Tibial artery (tissue), 4 donors: Measurements from ENCODE around the gene PAK4.
A peak's percentile ranks its signal among the peaks of the same experiment; 100 is the strongest.

Experiments
- DNase-seq, 2 donors: peaks; one replicate each; pipeline ENCODE4 v3.0.0-alpha.2; 2019
- H3K27ac ChIP-seq, 2 donors: fragments of 200-600 bp; sonication (generic) in 1 of 2; 1 replicate in 1 of 2; 2 replicates in 1 of 2; pipeline ENCODE4 v1.5.1; 2018 to 2019; ENCODE audit warnings: mild to moderate bottlenecking in 1 of 2
- H3K27me3 ChIP-seq, 2 donors: fragments of 200-600 bp; sonication (generic) in 1 of 2; one replicate each; pipeline versions ENCODE4 v1.5.1 to v1.6.0; 2016 to 2019
- H3K36me3 ChIP-seq, 3 donors: fragments of 200-600 bp; sonication (generic) in 2 of 3; one replicate each; pipeline ENCODE4 v1.5.1; 2016 to 2019; ENCODE audit warnings: mild to moderate bottlenecking in 2 of 3
- H3K4me1 ChIP-seq, 4 donors: fragments of 200-600 bp; sonication (generic) in 2 of 4; 1 replicate in 3 of 4; 2 replicates in 1 of 4; pipeline ENCODE4 v1.5.1; 2016 to 2019
- H3K4me3 ChIP-seq, 2 donors: fragments of 200-600 bp; sonication (generic) in 1 of 2; 1 replicate in 1 of 2; 2 replicates in 1 of 2; pipeline ENCODE4 v1.5.1; 2018 to 2019; ENCODE audit warnings: mild to moderate bottlenecking in 2 of 2
- H3K9me3 ChIP-seq, 3 donors: fragments of 200-600 bp; sonication (generic) in 1 of 3; one replicate each; pipeline ENCODE4 v1.5.1; 2016 to 2019
- intact Hi-C: fragments of 100-400 bp; cut with DNase I; formaldehyde crosslinking; loops from one replicate; pipeline ENCODE4 v1.15.0; 2023; ENCODE audit warnings: low total_unique reads
- TF ChIP-seq, protein P1 (sequence below), 2 experiments: fragments of 200-600 bp in 1 of 2; fragments of 450-650 bp in 1 of 2; IDR thresholded peaks; one replicate each; pipeline ENCODE4 v1.5.1; 2017 to 2019; ENCODE audit warnings: antibody characterized with exemption in 2 of 2, mild to moderate bottlenecking in 1 of 2, moderate library complexity in 1 of 2

PAK4 gene

DNA sequence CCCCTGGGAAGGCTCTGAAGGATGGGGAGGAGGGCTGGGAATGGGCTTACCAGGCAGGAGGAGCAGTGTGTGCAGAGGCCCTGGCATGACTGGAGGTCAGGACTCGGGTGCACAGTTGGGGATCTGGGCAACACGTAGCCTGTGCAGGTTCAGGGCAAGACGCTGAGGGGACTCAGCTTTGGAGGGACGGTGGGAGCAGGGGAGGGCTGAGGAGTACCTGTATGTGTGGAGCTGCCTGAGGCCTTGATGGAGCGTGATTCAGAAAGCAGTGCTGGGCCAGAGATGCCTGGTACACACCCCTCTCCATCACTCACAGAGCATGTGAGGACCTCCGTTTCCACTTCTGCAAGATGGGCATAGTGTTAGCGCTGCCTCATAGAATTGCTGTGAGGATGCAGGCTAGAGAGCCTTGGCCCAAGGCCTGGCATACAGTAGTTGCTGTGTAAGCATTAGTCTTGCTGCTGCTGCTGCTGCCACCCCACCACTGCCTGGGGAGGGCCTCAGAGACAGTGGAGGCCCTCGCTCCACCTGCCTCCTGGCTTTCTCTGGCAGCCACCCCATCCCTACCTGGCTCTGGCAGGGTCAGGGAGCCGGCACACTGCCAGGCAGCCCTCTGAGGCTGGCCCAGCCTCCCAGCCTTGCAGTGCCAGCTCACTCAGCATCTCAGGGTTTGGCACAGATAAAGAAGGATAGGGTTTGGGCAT, 2.4 kb downstream of the PAK4 start:
- H3K4me1 ChIP-seq, result peaks cover 0 to 80% (median 50%) of the 10 kb centered on the region in 4 donors
- H3K4me3 ChIP-seq, result no peak overlapping the region
- H3K9me3 ChIP-seq, result no peaks in the 10 kb centered on the region
- DNase-seq, result no peak
- intact Hi-C loops, result loop anchor here (5.0 to 10.0 kb wide), 2 partner anchors 163 to 214 kb away; partner anchors contain the start of gene SAMD4B
- H3K36me3 ChIP-seq, result no peaks in the 10 kb centered on the region
- no peaks in the 10 kb centered on the region for H3K27me3 ChIP-seq
- TF ChIP-seq, protein P1, sequence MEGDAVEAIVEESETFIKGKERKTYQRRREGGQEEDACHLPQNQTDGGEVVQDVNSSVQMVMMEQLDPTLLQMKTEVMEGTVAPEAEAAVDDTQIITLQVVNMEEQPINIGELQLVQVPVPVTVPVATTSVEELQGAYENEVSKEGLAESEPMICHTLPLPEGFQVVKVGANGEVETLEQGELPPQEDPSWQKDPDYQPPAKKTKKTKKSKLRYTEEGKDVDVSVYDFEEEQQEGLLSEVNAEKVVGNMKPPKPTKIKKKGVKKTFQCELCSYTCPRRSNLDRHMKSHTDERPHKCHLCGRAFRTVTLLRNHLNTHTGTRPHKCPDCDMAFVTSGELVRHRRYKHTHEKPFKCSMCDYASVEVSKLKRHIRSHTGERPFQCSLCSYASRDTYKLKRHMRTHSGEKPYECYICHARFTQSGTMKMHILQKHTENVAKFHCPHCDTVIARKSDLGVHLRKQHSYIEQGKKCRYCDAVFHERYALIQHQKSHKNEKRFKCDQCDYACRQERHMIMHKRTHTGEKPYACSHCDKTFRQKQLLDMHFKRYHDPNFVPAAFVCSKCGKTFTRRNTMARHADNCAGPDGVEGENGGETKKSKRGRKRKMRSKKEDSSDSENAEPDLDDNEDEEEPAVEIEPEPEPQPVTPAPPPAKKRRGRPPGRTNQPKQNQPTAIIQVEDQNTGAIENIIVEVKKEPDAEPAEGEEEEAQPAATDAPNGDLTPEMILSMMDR (IDR thresholded peaks at IDR 0.05), result no peak
- H3K27ac ChIP-seq, result peak overlapping the region in 1 of 2 donors; percentile 80

DNA sequence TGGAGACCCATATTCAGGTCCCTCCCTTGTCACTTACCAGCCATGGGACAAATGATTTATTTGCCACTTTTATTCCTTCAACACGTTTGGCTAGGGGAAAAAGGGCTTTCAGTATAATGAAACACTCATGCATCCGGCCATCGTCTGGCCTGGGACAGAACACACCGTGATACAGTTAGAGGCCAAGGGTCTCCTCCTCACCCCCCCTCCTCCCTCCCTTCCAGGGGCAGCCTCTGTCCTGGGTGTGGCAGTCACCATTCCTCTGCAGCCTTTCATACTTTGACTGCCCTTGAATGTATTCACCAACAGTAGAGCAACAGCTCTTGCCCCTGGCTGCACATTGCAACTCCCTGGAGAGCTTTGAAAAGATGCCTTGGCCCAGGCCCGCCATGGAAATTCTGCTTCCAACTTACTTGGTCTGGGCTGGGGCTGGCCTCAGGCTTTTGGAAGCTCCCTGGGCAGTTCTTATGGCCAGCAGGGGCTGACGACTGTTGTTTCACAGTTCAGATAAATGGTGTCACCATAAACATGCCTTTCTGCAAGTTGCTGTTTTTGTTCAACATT, 3.0 kb downstream of the PAK4 start:
- Histone ChIP-seq H3K27ac (peak overlapping the region in 1 of 2 donors; percentile 80), H3K4me1 (peaks cover 0 to 86% (median 50%) of the 10 kb centered on the region in 4 donors), H3K27me3 (no peaks in the 10 kb centered on the region), H3K36me3 (no peaks in the 10 kb centered on the region), H3K9me3 (no peaks in the 10 kb centered on the region), H3K4me3 (no peak overlapping the region)
- intact Hi-C loops, result loop anchor here (5.0 to 10.0 kb wide), 2 partner anchors 164 to 214 kb away; partner anchors contain the start of gene SAMD4B
- TF ChIP-seq, protein P1 (IDR thresholded peaks at IDR 0.05), result no peak
- DNase-seq, result no peak

DNA sequence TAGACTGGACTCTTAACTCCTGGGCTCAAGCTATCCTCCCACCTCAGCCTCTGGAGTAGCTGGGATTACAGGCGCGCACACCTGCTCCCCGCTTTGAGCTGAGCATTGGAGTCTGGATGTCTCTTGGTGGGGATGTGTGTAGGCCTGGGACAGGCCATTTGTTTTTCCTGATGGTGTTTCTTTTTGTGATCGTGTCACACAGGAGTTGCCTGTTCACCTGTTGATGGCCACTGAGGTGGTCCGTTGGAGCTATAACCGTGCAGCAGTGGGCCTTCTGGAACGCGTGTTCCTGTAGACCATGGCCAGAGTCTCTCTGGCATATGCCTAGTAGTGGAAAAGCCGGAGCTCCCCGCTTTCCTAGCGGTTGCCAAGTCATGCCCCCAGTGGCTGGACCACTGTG, 3.5 kb downstream of the PAK4 start:
- Histone ChIP-seq H3K27ac (no peak overlapping the region), H3K36me3 (no peaks in the 10 kb centered on the region), H3K4me3 (no peak overlapping the region), H3K9me3 (no peaks in the 10 kb centered on the region), H3K27me3 (no peaks in the 10 kb centered on the region), H3K4me1 (peaks cover 0 to 89% (median 50%) of the 10 kb centered on the region in 4 donors)
- intact Hi-C loops, result loop anchor here (5.0 to 10.0 kb wide), 2 partner anchors 164 to 213 kb away; partner anchors contain the start of gene SAMD4B
- TF ChIP-seq, protein P1 (IDR thresholded peaks at IDR 0.05), result no peak
- DNase-seq, result no peak

DNA sequence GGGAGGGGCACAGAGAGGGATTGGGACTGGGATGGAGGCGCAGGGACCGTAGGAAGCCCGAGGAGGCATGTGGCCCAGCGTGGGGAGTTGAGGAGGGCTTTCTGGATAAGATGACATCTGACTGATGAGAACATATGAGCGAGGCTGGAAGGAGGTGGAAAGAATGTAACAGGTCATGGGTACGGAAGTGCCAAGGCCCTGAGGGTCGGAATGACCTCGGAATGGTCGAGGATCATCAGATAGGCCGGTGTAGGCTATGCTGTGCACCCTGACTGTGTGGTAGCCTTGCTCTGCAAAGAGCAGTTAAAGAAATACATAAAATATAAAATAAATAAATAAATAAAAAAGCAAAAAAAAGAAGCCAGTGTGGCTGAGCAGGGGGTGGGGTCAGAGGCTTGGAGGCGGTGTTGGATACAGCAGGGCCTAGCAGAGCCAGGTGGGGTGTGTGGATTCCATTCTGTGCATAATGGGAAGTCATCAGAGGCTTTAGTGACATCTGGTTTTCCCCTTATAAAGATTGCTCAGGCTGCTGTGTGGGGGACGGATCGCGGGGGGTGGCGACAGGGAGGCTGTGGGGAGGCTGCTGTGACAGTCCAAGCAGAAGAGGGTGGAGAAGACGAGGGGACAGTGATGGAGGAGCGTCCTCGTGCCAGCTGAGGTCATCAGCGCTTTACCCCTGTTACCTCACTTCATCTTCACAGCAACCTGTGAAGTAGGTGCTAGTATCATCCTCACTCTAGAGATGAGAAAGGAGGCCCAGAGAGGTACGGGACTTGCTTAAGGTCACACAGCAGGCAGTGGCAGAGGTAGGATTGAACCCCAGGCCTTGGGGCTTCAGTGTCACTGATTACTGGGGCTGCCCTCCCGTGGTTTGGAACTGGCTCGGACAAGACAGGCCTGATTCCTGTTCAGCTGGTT, 5.0 kb downstream of the PAK4 start:
- Histone ChIP-seq H3K27ac (peak overlapping the region in 1 of 2 donors; percentile 37), H3K4me1 (peaks cover 0 to 80% (median 47%) of the 10 kb centered on the region in 4 donors), H3K27me3 (no peaks in the 10 kb centered on the region), H3K9me3 (no peaks in the 10 kb centered on the region), H3K36me3 (no peaks in the 10 kb centered on the region), H3K4me3 (no peak overlapping the region)
- no peak for DNase-seq
- intact Hi-C loops, result no loop called here
- TF ChIP-seq, protein P1 (IDR thresholded peaks at IDR 0.05), result no peak

DNA sequence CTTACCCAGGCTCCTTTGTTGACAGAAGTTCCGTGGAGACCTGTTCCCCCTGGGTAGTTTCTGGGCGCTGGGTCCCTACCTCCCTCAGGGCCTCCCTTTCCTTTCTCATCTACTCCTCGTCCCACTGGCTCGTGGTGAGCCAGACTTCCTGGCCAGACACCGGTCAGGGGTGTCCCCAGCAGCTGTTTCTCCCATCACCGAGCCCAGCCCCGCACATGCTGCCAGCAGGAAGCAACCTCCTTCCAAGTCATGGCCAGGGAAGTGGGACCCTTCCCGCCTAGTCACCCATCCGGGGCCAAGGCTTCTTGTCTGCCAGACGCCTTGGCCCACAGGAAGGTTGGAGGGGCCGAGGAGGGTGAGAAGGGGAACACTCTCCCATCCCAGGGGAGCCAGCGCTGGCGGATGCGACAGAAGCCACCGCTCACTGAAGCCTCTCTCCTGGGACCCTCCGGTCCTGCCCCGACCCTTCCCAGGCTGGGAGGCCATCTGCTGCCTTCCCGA, 5.7 kb downstream of the PAK4 start:
- peaks cover 0 to 80% (median 43%) of the 10 kb centered on the region in 4 donors for H3K4me1 ChIP-seq
- H3K9me3 ChIP-seq, result no peaks in the 10 kb centered on the region
- TF ChIP-seq, protein P1 (IDR thresholded peaks at IDR 0.05), result no peak
- H3K27me3 ChIP-seq, result no peaks in the 10 kb centered on the region
- DNase-seq, result no peak
- no peak overlapping the region for H3K4me3 ChIP-seq
- intact Hi-C loops, result no loop called here
- peak overlapping the region in 1 of 2 donors; percentile 37 for H3K27ac ChIP-seq
- no peaks in the 10 kb centered on the region for H3K36me3 ChIP-seq
